GM12873 (cell line): Measurements from ENCODE around the gene TMA16.

Experiments used
- CTCF ChIP-seq: IDR thresholded peaks from 2 replicates; pipeline ENCODE4 v1.5.1; 2012; ENCODE audit warnings: low read depth, mild to moderate bottlenecking, moderate library complexity, low read length, control low read depth; ENCODE audit not compliant: insufficient read depth; ENCODE audit errors: missing control alignments

Gene TMA16

GRCh38 chr4:163489929-163490328 is 4.6 kb upstream of the TMA16 start:
- TF ChIP-seq CTCF = no peak

- TF ChIP-seq CTCF = no peak
Observed at GRCh38 chr4:163492951-163493504, 1.5 kb upstream of the TMA16 start.

- no peak for TF ChIP-seq CTCF
Observed at GRCh38 chr4:163493643-163494359, 689 bp upstream of the TMA16 start.

GRCh38 chr4:163495900-163496299 is 1.4 kb downstream of the TMA16 start:
- no peak for TF ChIP-seq CTCF

- no peak for TF ChIP-seq CTCF
Observed at GRCh38 chr4:163500586-163500985, 6.1 kb downstream of the TMA16 start.

GRCh38 chr4:163505374-163505773 is 10.9 kb downstream of the TMA16 start:
- no peak for TF ChIP-seq CTCF

GRCh38 chr4:163515198-163515597 is 20.7 kb downstream of the TMA16 start:
- TF ChIP-seq CTCF = no peak
